Lower lobe of right lung (tissue), 2 donors: ENCODE data around the gene PTPRF. TPM values are rescaled to one million over a fixed set of nuclear protein-coding genes. Genes with fewer than 3 reads are reported as not detected.

Experiments
- ATAC-seq, 2 donors: fragments of 200-7000 bp; cut with Tn5 transposase; one replicate each; pipeline ENCODE4 v1.9.1; 2020 to 2022; ENCODE audit warnings: mild to moderate bottlenecking in 2 of 2, moderate library complexity in 2 of 2
- DNase-seq: peaks from one replicate; pipeline ENCODE4 v3.0.0-alpha.2; 2020
- H3K27ac ChIP-seq: fragments of 200-600 bp; one replicate; pipeline ENCODE4 v1.8.0; 2022
- H3K27me3 ChIP-seq: fragments of 200-600 bp; one replicate; pipeline ENCODE4 v1.8.0; 2022; ENCODE audit warnings: low read depth
- H3K36me3 ChIP-seq: fragments of 200-600 bp; one replicate; pipeline ENCODE4 v1.8.0; 2022; ENCODE audit warnings: mild to moderate bottlenecking
- H3K4me1 ChIP-seq: fragments of 200-600 bp; one replicate; pipeline ENCODE4 v1.8.0; 2022
- H3K4me3 ChIP-seq: fragments of 200-600 bp; one replicate; pipeline ENCODE4 v1.8.0; 2022; ENCODE audit warnings: mild to moderate bottlenecking
- H3K9me3 ChIP-seq: fragments of 200-600 bp; one replicate; pipeline ENCODE4 v1.8.0; 2022
- intact Hi-C: fragments of 100-400 bp; cut with DNase I; formaldehyde crosslinking; loops from one replicate; pipeline ENCODE4 v1.11.0; 2022
- total RNA-seq: library from RNA; stranded (reverse); fragmentation: NEBNext Ultra II Directional; extraction: Animal tissue kit (Norgen Biotek cat#: 25700); gene quantifications from one replicate; pipeline ENCODE4 v1.2.1, GENCODE V29; 2021
- TF ChIP-seq, protein P1 (sequence below): fragments of 200-600 bp; IDR thresholded peaks from one replicate; pipeline ENCODE4 v1.8.0; 2022; ENCODE audit warnings: antibody characterized with exemption, mild to moderate bottlenecking
- donor health status: DM: no; HTN: yes; CAD: no; lungs with severe emphysema.

The PTPRF gene
- total RNA-seq, 1 donor from 2014 or later: 176 TPM

DNA sequence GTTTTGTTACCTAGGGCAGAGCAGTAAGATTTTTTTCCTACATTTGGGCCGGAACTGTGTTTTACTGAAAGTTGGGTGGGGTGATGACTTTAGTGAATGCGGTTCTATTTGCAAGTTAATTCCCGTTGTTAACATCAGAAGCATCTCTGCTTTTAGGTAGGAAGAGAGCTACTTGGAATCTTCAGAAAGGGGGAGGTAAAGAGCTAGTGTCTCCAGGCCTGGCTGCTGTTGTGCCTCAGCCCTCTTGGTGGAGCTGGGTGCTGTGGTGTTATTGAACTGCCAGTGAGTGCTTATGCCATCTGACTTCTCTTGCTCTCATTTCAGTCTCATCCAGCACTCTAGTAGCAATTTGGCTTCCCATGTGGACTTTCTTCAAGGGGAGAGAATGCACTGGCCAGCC lies 122.7 kb downstream of the PTPRF start:
- TF ChIP-seq, protein P1, sequence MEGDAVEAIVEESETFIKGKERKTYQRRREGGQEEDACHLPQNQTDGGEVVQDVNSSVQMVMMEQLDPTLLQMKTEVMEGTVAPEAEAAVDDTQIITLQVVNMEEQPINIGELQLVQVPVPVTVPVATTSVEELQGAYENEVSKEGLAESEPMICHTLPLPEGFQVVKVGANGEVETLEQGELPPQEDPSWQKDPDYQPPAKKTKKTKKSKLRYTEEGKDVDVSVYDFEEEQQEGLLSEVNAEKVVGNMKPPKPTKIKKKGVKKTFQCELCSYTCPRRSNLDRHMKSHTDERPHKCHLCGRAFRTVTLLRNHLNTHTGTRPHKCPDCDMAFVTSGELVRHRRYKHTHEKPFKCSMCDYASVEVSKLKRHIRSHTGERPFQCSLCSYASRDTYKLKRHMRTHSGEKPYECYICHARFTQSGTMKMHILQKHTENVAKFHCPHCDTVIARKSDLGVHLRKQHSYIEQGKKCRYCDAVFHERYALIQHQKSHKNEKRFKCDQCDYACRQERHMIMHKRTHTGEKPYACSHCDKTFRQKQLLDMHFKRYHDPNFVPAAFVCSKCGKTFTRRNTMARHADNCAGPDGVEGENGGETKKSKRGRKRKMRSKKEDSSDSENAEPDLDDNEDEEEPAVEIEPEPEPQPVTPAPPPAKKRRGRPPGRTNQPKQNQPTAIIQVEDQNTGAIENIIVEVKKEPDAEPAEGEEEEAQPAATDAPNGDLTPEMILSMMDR: no peak
- Histone ChIP-seq H3K9me3 (no peaks in the 10 kb centered on the region), H3K4me3 (no peak overlapping the region), H3K27ac (no peak overlapping the region), H3K27me3 (no peaks in the 10 kb centered on the region), H3K36me3 (peaks cover 56% of the 10 kb centered on the region), H3K4me1 (peaks cover 15% of the 10 kb centered on the region)
- DNase-seq: no peak
- intact Hi-C loops: no loop called here
- no peak for ATAC-seq

DNA sequence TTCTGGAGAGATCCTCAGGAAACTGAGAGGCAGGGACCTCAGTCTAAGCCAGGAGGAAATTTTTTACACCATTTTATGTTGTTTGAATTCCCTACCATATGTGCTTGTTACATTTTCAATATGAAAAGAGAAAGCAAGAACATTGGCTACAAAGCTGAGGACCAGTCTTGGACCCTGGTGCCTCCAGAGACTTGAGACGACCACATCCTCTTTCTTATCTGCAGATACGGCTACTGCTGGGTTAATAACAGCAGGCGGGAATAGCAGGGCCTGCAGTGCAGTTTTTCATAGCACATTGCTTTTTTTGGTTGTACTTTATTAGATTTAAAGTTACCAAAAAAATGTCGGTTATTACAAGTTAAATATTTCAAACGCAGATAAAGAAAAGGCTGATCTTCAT lies 123.2 kb downstream of the PTPRF start:
- no peak for ATAC-seq
- intact Hi-C loops: no loop called here
- H3K27ac ChIP-seq: no peak overlapping the region

DNA sequence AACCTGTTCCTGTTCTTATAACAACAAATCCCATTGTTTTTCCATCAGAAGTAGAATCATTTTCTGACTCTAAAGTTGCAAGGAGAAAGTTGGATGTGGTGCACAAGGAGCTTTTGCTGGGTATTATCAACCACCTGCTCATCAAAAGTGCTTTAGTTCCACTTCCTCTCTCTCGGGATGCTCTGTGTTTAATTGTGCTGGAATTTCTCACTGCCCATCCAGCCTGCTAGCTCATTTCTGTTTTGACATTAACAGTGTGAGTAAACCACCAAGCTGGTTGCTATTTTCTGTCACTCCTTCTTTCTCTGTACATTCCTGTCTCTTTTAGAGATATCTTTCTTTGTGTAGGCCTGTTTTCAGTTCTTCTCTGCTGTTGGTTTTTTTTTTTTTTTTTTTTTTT lies 125.3 kb downstream of the PTPRF start:
- ATAC-seq (no peak), DNase-seq (no peak)
- H3K4me3 ChIP-seq: no peak overlapping the region
- H3K36me3 ChIP-seq: peaks cover 82% of the 10 kb centered on the region
- H3K27me3 ChIP-seq: no peaks in the 10 kb centered on the region
- TF ChIP-seq, protein P1: no peak
- no peak overlapping the region for H3K27ac ChIP-seq
- H3K4me1 ChIP-seq: peaks cover 12% of the 10 kb centered on the region
- intact Hi-C loops: no loop called here
- H3K9me3 ChIP-seq: no peaks in the 10 kb centered on the region

More for the DNA sequence above, 123.2 kb downstream of the PTPRF start:
- no peak for DNase-seq
- Histone ChIP-seq H3K4me1 (peaks cover 15% of the 10 kb centered on the region), H3K36me3 (peaks cover 61% of the 10 kb centered on the region), H3K4me3 (no peak overlapping the region), H3K9me3 (no peaks in the 10 kb centered on the region), H3K27me3 (no peaks in the 10 kb centered on the region)
- TF ChIP-seq, protein P1: no peak

DNA sequence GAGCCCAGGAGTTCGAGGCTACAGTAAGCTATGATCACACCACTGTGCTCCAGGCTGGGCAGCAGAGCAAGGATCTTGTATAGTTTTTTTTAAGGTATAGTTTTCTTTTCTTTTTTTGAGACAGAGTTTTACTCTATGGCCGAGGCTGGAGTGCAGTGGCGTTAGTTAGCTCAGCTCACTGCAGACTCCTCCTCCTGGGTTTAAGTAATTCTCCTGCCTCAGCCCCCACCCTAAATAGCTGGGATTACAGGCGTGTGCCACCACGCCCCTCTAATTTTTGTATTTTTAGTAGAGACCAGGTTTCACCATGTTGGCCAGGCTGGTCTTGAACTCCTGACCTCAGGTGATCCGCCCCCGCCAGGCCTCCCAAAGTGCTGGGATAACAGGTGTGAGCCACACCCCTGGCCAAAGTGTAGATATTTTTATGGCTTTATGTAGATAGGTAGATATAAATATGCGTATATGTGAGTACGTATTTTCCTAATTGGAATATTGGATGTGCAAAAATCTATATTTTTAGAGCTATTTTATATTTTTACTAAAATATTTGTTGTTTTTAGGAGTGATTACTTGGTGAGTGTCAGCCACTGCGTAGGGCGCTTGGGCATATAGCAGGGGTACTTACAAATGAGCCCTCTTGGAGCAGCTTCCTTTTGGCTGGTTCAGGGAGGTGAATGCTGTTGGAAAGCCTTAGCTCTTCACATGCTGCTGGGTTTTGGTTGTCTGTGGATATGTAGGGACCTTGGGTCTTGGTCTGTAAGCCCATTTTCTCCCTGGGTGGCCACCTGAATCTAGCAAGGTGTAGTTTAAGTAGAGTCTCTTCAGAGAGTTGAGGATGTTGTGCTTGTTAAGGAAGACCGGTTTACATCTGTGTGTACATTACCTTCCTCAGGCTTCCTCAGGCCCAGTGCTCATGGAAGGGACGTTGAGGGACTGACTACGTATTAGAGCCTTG lies 128.8 kb downstream of the PTPRF start:
- no peaks in the 10 kb centered on the region for H3K4me1 ChIP-seq
- H3K4me3 ChIP-seq: no peak overlapping the region
- intact Hi-C loops: no loop called here
- DNase-seq (no peak), ATAC-seq (no peak)
- H3K9me3 ChIP-seq: no peaks in the 10 kb centered on the region
- peaks cover 100% of the 10 kb centered on the region for H3K36me3 ChIP-seq
- H3K27ac ChIP-seq: no peak overlapping the region
- H3K27me3 ChIP-seq: no peaks in the 10 kb centered on the region
- TF ChIP-seq, protein P1: no peak

DNA sequence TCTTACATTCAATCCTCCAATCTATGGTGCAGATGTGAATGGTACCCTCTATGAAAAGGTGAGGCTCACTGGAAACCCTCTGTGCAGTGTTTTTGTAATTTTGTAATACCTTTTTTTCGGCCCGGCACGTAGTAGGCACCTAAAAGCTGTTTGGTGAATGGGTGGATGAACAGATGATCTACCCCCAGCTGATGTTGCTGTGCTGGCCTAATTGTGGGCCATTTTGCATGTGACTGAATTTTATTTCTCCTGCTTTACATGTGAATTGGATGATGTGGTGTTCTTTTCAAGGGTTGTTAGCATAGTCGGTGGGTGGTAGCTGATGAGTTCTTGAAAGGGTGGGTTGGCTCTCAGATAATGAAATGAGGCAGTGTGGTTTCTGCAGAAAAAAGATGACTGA lies 129.7 kb downstream of the PTPRF start:
- ATAC-seq: no peak
- TF ChIP-seq, protein P1: no peak
- Histone ChIP-seq H3K27ac (no peak overlapping the region), H3K9me3 (no peaks in the 10 kb centered on the region), H3K4me3 (no peak overlapping the region), H3K36me3 (peaks cover 100% of the 10 kb centered on the region), H3K27me3 (no peaks in the 10 kb centered on the region), H3K4me1 (no peaks in the 10 kb centered on the region)
- intact Hi-C loops: no loop called here
- DNase-seq: no peak
